ENCODE results near the gene TYMP.
"Not testable (repeated sequence)": the region's sequence is repeated elsewhere in the genome, so short reads cannot be mapped to it uniquely, and the experiment has no call there.

The TYMP gene

DNA sequence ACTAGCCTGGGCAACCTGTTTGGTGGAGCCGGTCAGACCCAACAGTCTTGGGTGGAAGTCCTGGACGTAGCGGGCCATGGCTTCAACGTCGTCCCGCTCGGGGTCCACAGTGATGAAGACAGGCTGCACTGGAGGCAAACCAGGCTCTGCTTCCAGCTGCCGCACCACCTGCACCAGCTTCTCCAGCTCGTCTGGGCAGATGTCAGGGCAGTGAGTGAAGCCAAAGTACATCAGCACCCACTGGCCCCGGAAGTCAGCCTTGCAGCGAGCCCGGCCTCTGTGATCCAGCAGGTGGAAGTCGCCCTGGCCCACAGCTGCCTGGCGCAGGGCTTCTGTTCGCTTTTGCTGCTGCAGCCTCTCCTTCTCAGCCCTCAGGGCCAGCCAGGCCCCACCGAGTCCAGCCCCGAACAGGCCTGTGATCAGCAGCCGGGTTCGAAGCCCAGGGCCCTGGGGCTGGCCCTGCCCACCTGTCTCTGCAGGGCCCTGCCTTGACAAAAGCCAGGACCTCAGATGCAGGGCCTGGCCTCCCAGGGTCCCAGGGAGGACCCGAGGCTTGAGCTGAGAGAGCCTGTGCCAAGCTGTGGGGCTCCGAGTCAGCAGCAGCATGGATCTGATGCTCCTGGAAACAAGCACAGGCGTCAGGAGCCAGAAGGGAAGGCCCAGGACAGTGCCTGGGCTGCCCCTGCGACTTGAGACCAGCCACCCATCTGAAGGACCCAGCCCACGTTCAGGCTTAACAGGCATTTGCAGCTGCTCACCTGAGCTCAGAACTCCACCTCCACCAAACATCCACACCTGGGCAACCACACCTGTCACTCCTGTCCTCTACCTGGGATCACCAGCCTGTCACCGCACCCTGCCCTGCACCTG, 5.8 kb downstream of the TYMP start:
- no peak for DNase-seq (ENCODE audit: low read depth)

DNA sequence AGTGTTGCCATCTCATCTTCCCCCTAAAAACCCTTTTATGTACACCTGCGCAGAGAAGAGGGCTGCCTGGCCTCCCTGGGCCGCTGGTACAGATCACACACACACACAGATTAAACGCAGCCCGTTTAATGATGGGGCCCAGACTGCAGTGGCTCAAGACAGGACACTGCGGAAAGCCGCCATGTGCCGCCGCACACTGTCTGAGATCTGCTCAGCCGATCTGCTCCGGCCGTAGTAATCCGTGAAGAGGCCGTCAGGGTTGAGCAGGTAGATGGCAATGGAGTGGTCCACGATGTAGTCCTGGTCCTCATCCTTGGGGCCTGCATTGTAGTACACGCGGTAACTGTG, 6.4 kb downstream of the TYMP start:
- no peak for DNase-seq (ENCODE audit: low read depth)

DNA sequence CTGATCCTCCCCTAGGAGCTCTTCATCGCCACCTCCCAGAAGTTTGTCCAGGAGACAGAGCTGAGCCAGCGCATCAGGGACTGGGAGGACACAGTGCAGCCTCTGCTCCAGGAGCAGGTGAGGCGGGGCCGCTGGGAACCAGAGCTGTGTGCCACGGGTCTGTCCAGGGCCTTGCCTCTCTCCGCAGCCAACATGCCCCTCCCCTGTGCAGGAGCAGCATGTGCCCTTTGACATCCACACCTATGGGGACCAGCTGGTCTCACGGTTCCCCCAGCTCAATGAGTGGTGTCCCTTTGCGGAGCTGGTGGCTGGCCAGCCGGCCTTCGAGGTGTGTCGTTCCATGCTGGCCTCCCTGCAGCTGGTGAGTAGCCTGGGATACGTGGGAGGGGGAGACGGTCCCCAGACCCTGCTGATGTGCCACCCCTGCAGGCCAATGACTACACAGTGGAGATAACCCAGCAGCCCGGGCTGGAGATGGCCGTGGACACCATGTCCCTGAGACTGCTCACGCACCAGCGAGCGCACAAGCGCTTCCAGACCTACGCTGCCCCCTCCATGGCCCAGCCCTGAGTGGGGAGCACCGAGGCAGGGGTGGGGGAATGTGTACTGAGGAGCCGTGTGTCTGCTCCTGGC, 6.9 kb downstream of the TYMP start:
- no peak for DNase-seq (ENCODE audit: low read depth)

DNA sequence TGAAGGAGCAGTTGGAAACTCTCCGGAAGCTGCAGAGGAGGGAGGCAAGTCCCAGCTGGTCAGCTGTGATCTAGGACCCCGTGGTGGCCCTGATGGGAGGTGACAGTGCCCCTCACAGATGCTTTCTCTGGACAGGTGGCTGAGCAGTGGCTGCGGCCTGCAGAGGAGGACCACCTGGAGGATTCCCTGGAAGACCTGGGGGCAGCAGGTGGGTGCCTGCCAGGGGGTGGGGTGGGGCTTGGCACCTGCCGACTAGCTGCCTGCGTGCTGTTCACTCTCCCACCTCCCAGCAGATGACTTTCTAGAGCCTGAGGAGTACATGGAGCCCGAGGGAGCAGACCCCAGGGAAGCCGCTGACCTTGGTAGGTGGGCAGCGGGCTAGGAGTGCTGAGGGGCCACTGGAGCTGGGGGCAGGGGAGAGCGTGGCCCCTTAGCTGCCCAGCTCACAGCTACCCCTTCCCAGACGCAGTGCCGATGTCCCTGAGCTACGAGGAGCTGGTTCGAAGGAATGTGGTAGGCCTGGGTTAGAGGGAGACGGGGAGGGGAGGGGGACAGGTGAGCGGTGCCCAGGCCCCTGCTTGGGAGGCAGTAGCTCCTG, 7.5 kb downstream of the TYMP start:
- DNase-seq (ENCODE audit: low read depth): no peak

DNA sequence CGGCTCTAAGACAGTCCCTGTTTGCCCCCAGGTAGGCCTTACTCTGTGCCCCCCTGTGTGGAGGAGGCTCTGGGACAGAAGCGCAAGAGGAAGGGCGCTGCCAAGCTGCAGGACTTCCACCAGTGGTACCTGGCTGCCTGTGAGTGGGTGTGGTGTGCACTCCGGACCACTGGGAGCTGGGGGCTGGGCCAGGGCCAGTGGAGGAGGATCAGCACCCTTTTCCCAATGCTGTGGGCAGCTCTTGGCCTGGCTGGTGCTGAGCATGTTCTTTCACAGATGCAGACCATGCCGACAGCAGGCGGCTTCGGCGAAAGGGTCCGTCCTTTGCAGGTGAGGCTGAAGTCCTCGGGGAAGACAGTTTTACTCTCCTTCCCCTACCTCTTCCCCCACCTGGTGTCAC, 8.1 kb downstream of the TYMP start:
- DNase-seq (ENCODE audit: low read depth): no peak

- no peak for DNase-seq (ENCODE audit: low read depth)
Observed at GRCh38 chr22:50520826-50521453, 8.9 kb downstream of the TYMP start.

GRCh38 chr22:50520184-50520583, 9.6 kb downstream of the TYMP start:
- not testable (repeated sequence) for DNase-seq (ENCODE audit: low read depth)

- no peak for DNase-seq (ENCODE audit: low read depth)
Observed at GRCh38 chr22:50519151-50519550, 10.7 kb downstream of the TYMP start.

- no peak for DNase-seq (ENCODE audit: low read depth)
Observed at GRCh38 chr22:50518606-50519005, 11.2 kb downstream of the TYMP start.

DNA sequence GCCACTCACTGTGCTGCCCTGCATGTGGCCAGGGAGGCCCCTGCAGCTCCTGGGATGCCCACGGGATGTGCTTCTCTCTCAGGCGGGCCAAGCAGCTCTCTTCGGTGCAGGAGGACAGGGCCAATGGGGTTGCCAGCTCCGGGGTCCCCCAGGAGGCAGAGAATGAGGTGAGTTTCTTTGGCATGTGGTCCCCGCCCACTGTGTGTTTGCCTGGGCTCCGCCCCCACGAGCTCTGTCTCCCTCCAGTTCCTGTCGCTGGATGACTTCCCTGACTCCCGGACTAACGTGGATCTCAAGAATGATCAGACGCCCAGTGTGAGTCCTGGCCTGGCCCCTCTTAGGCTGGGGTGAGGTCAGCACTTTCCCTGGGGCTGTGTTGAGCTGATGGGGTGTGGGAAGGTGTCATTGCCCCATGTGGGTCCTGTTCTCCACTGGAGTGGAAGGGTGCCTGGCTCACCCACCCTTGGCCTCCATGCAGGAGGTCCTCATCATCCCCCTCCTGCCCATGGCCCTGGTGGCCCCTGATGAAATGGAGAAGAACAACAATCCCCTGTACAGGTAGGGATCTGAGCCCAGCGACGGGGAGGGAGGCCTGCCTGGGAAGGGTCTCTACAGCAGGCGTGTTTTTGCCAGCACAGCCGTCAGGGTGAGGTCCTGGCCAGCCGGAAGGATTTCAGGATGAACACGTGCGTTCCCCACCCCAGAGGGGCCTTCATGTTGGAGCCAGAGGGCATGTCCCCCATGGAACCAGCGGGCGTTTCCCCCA, 12.1 kb downstream of the TYMP start:
- DNase-seq (ENCODE audit: low read depth): no peak

DNA sequence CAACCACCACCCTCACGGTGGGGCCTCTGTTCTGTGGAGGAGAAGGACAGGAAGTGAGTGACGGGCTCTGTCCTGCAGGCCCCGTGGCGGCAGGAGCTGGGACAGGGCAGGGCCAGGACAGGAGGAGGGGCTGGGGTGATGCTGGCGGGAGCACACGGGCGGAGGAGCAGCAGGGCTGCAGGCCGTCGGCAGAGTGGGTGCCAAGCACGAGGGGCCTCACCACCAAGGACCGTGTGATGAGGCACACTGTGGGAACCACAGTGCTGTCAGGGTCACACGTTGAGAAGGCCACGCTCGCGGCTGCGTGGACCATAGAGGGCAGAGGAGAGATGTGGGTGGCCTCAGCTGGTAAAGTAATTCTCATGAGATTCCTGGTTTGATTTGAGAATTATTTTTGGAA, 12.9 kb downstream of the TYMP start:
- DNase-seq (ENCODE audit: low read depth): no peak

DNA sequence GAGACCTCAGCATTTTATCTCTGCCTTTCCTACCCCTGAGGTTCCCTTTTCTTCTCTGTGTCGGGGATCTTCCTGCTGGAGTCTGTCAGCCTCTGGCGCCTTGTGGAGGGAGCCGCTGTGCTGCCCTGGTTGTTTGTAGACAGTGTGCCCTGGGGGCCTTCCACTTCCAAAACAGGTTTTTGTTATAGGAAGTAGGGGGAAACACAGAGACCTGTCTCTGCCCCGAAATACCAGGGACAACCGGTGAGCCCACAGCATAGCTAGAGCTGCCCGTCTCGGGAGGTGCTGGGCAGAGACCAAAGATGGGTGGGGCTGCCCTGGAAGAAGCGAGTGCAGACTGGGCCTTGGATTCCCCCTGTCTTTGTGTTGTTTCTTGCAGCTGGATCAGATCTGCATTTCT, 13.7 kb downstream of the TYMP start:
- no peak for DNase-seq (ENCODE audit: low read depth)

GRCh38 chr22:50513175-50513574, 16.6 kb downstream of the TYMP start:
- DNase-seq (ENCODE audit: low read depth): no peak

- DNase-seq (ENCODE audit: low read depth): no peak
Observed at GRCh38 chr22:50508897-50509296, 20.9 kb downstream of the TYMP start.

GRCh38 chr22:50507991-50508884, 21.6 kb downstream of the TYMP start, which contains the start of gene NCAPH2:
Gene NCAPH2, plus strand, starts transcription at chr22:50508224. Its CDS starts 114 bp downstream, at chr22:50508338.
- peak; percentile 87 for DNase-seq (ENCODE audit: low read depth)

- DNase-seq (ENCODE audit: low read depth): no peak
Observed at GRCh38 chr22:50507421-50507990, 22.3 kb downstream of the TYMP start, which contains the start of gene LMF2. Gene LMF2, minus strand, starts transcription at chr22:50507702. Its CDS starts 27 bp downstream, at chr22:50507675.

DNA sequence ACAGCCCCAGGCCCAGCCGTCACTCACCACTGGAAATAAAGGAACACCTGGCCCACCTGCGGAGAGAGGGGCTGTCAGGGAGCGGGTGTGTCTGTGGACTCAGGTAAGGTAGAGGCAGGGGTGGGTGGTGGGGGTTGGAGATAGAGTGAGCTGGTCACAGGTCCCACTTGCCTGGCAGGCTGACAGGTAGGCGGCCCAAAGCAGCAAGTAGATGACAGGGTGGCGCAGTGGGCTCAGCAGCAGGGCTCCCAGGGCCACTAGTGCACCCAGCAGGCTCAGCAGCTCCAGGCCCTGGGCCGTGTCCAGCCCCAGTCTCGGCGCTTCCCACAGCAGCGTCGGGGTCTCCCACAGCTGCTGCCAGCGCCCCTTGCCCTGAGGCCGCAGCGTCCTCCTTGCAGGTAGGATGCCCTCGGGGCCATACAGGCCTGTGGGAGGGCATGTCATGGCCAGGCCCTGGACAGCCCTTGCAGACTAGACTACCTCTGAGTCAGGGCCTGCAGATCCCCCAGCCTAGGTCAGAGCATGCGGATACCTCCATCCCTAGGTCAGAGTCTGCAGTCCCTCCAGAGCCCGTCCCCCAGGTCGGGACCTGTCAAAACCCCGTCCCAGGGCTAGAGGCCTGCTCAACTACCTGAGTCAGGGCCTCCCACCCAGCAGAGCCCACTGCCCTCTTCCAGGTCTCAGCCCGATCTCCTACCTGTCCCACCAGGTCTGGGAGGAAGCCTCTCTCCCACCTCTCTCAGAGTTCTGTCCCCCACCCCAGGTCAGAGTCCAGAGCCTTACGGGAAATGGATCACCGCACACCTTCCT, 23.0 kb downstream of the TYMP start:
- DNase-seq (ENCODE audit: low read depth): no peak

- DNase-seq (ENCODE audit: low read depth): no peak
Observed at GRCh38 chr22:50505776-50506610, 23.8 kb downstream of the TYMP start.

All from CMK (cell line).